Measurements from ENCODE around the gene ABHD11.

DNA sequence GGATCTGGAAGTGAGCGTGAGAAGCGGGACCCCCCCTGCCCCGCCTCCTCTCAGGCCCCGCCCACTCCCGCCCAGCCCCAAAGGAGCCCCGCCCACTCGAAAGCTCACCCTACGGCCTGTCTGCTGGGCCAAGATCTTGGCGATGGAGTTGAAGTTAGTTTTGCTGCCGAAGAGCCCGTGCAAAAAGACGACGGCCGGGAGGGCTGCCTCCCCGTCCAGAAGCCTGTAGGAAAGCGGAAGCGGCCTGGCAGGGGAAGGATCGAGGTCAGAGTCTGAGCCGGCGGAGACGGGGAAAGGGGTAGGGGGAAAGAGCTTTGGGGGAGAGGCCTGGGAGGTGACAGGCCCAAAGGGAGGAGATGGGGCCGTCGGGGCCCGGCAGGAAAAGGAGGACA lies 386 bp downstream of the ABHD11 start:
- no peak for TF ChIP-seq EZH2 (IDR thresholded peaks at IDR 0.05; ENCODE audit: borderline replicate concordance, low read length)
- TF ChIP-seq, protein P1, sequence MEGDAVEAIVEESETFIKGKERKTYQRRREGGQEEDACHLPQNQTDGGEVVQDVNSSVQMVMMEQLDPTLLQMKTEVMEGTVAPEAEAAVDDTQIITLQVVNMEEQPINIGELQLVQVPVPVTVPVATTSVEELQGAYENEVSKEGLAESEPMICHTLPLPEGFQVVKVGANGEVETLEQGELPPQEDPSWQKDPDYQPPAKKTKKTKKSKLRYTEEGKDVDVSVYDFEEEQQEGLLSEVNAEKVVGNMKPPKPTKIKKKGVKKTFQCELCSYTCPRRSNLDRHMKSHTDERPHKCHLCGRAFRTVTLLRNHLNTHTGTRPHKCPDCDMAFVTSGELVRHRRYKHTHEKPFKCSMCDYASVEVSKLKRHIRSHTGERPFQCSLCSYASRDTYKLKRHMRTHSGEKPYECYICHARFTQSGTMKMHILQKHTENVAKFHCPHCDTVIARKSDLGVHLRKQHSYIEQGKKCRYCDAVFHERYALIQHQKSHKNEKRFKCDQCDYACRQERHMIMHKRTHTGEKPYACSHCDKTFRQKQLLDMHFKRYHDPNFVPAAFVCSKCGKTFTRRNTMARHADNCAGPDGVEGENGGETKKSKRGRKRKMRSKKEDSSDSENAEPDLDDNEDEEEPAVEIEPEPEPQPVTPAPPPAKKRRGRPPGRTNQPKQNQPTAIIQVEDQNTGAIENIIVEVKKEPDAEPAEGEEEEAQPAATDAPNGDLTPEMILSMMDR (IDR thresholded peaks at IDR 0.05; ENCODE audit: low read length): no peak

All from OCI-LY1 (cell line).